ENCODE measurements around the gene FOXP1.
"Not testable (repeated sequence)": the region's sequence is repeated elsewhere in the genome, so short reads cannot be mapped to it uniquely, and the experiment has no call there.

FOXP1 gene

GRCh38 chr3:71530903-71531530 lies 52.5 kb downstream of the FOXP1 start:
- DNase-seq (ENCODE audit: low read depth) = no peak

GRCh38 chr3:71528816-71529215 lies 54.7 kb downstream of the FOXP1 start:
- DNase-seq (ENCODE audit: low read depth) = no peak

DNA sequence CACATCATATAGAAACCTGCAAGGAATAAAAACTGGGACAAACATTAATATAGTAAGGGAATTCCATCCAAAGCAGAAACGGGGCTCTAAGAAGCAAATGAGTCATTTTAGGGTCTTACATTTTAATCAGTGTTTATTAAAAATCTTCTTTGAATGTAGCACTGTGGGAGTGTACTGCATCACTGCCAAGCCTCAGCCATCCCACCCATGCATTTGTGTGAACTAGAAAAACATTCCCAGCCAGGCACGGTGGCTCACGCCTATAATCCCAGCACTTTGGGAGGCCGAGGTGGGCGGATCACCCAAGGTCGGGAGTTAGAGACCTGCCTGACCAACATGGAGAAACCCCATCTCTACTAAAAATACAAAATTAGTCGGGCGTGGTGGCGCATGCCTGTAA lies 57.1 kb downstream of the FOXP1 start:
- not testable (repeated sequence) for DNase-seq (ENCODE audit: low read depth)

DNA sequence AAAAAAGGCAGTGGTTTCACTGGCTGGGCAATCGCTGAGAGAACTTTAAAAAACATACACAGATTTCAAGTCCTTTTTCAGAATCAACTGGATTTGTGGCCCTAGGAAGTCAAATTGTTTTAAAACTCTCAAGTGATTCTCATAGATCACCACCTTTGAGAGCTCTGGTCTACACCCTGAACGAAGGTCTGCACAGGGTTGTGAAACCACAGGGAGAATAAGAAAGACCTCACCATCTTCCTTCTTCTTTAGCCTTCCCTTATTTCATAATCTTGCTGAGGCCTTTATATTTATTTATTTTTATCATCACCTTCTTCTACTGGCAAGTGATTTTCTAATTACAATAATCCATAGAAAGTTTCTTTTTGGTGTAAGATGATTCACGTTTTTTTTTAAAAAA lies 58.1 kb downstream of the FOXP1 start:
- DNase-seq (ENCODE audit: low read depth) = no peak

DNA sequence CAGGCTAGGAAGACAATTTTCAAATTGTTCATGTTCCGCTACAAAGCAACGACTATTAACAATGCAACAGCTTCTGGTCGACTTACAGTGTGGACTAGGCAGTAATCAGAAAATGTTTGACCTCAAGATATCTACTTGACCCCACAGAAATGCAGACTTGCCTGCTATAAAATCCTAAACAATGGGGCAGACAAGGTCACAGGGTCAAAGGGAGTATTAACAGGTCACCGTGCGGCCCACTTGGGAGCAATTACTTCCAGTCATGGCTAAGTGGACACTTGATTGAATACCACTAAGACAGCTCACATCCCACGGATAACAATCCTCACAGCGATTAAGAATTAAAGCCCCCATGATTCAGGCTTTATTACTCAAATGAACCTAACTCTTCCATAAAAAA lies 58.9 kb downstream of the FOXP1 start:
- DNase-seq (ENCODE audit: low read depth) = no peak

DNA sequence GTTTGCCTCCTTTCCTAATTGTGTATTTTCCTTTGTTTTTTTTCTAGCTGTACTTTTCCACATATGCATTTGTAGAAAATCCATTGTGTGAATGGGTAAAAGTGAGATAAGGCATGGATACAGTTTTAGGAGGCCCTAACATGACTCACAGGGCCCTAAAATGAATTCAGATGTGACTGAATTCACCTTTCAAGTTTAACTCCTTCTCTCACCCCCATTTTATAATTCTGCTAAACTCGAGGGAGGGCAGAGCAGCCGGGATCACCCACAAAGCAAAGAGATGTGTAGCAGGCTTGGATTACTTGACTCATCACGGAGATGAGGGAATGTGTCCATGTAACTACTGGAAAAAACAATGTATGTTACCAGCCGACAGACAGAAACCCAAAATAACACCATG lies 59.9 kb downstream of the FOXP1 start:
- DNase-seq (ENCODE audit: low read depth) = no peak

GRCh38 chr3:71521940-71522876 lies 61.3 kb downstream of the FOXP1 start:
- no peak for DNase-seq (ENCODE audit: low read depth)

GRCh38 chr3:71521021-71521352 lies 62.5 kb downstream of the FOXP1 start:
- DNase-seq (ENCODE audit: low read depth) = no peak

- DNase-seq (ENCODE audit: low read depth) = no peak
Observed at GRCh38 chr3:71520161-71521020, 63.1 kb downstream of the FOXP1 start.

DNA sequence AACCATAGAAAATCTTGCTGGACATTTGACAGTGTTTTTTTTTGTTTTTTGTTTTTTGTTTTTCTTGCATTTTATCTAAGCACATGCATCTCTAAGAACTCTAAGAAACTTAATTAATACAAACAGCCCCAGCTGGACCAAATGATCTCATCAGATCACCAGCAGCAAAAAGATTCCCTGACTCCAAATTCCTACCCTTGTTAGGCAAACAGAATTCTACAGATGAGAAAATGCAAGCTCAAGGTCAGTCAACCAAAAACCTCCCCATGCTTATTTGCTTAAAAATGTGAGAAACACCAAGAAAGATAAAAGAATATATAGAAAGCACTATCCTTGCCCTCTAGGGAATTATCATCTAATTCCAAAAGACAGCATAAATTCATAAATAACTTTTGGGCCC lies 65.4 kb downstream of the FOXP1 start:
- no peak for DNase-seq (ENCODE audit: low read depth)

DNA sequence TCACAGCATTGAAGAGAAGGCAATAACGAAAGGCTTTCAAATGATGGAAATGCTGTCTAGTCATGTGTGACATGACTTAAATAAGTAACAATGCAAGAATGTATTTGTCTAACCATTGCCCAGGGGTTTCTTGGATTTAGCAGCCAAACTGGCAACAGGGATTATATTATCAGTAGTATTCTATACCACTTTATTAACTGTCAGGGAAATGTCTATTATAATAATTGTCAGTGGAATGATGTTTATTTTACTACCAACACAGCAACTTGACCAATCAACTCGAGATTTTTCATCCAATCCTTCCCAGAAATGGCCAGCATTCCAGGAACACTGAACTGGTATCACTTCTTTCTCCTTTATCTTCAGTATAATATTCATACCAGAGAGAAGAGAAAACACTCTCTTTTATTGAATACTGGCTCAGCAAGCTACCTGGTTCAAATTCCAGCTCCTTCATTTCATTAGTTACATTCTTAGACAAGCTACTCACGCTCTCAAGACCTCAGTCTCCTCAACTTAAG lies 66.2 kb downstream of the FOXP1 start:
- DNase-seq (ENCODE audit: low read depth) = no peak

DNA sequence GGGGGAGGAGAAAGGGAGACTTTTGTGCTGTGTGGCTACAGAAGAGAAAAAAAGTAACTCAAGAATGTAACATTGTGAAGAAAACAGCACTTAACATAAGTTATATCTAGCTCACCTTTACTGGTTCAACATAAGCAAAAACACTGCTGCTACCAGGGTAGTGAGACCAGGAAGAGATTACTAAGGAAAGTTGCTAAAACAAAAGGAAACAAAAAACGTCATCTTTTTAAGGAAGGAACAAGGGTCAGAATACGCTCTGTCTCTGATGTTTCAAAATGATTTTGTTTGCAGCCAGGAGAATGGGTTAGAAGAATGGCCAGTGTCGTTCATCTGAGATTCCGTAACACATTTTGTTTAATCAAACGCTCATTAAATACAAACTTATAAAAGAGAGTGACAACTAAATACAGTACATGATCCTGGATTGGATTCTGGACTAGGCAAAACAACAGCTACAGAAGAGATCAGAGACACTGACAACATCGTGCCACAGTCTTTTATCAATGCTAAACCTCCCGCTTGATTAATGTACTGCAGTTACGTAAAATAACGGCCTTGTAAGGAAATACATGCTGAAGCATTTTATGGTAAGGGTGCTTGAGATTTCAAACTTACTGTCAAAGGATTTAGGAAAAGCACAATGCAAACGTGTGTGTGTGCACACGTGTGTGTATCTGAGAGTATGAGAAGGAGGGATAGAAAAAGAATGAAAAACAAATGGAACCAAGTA lies 67.7 kb downstream of the FOXP1 start:
- no peak for DNase-seq (ENCODE audit: low read depth)

GRCh38 chr3:71514621-71515020 lies 68.9 kb downstream of the FOXP1 start:
- DNase-seq (ENCODE audit: low read depth) = no peak

- no peak for DNase-seq (ENCODE audit: low read depth)
Observed at GRCh38 chr3:71513515-71513914, 70.0 kb downstream of the FOXP1 start.

DNA sequence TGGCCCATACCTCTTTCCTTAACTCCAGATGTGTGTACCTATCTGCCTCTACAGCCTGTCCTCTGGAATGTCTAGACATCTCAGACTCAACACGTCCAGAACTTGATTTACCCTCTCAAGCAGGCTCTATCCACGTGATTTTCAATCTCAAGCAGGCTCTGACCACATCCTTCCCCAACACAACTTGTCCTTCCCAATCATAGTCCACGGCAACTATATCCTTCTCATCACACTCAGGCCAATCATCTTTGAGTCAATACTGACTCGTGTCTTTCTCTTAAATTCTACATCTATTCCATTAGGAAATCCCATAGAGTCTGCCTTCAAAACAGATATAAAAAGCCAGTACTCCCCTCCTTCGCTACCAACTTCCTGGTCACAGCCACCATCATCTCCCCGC lies 70.4 kb downstream of the FOXP1 start:
- no peak for DNase-seq (ENCODE audit: low read depth)

GRCh38 chr3:71512544-71512943 lies 71.0 kb downstream of the FOXP1 start:
- no peak for DNase-seq (ENCODE audit: low read depth)

DNA sequence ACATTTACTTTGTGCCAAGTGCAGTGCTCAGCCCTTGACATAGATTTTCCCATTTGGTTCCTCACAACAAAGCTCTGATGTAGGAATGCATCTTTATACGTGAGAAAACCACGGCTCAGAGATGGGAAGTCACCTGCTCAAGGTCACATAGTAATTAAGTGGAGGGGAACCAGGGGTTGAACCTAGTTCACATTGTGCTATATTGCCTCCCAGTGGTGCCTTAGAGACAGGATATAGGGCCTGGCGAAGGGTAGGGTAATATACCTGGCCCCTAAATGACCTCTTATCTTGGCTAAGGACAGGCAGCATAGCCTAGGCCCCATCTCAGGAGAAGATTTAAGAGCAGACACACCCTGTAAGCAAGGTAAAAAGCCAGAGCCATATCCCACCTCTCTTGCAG lies 71.5 kb downstream of the FOXP1 start:
- DNase-seq (ENCODE audit: low read depth) = no peak

DNA sequence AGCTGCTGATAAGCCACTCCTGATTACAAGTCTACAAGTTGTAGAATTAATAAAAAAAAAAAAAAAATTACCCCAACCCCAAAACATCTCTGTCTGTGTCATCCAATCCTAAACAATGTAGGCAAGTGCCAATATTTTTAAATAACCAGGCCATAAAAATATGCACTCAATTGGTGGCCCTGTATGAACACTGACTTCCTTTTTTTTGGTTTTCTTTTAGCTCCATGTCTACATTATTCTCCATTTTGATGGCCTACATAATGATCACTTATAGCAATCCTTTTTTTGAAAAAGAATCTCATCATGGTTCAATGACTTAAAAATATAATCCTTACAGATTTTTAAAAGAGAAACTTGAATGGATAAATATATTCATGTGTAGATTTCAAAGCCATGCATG lies 72.1 kb downstream of the FOXP1 start:
- DNase-seq (ENCODE audit: low read depth) = no peak

GRCh38 chr3:71511037-71511436 lies 72.5 kb downstream of the FOXP1 start:
- no peak for DNase-seq (ENCODE audit: low read depth)

DNA sequence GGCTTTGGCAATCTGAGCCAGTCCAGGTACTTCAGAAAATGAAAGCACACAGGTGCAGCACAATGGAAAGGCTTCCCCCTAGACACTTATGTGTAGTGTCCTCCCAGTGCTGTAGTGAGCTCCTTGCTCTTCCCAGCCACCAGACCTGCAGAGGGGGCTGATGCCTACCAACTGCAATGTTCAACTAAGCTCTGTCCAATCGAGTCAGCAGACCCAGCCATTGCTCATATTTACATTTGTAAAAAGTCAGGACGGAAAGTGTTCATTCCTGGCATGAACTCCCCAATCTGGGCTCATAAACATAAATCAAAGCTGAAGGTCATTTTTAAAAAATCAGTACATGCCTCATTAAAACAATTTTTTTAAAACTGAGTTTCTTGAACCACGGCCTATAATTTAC lies 73.0 kb downstream of the FOXP1 start:
- DNase-seq (ENCODE audit: low read depth) = no peak

DNA sequence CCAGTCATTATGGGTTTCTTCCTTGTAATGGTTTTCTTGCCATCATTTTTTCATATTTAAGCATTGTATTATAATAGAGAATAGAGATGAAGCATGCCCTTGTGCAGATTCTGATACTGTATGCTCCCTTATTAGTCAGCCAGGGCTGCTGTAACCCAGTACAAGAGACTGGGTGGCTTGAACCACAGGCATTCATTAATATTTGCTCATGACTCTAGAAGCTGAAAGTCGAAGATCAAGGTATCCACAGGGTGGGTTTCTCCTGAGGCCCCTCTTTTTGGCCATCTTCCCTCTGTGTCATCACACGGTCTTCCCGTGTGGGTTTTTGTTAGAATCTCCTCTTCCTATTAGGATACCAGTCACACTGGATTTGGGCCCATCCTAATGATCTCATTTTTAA lies 74.5 kb downstream of the FOXP1 start:
- no peak for DNase-seq (ENCODE audit: low read depth)

Measured in stimulated activated CD8-positive, alpha-beta memory T cell treated with anti-CD3 and anti-CD28 coated beads, Interleukin-4, amount 100 ng/mL, for 24 hours (primary cell).